ENCODE data around the gene ACTR10.

The ACTR10 gene

DNA sequence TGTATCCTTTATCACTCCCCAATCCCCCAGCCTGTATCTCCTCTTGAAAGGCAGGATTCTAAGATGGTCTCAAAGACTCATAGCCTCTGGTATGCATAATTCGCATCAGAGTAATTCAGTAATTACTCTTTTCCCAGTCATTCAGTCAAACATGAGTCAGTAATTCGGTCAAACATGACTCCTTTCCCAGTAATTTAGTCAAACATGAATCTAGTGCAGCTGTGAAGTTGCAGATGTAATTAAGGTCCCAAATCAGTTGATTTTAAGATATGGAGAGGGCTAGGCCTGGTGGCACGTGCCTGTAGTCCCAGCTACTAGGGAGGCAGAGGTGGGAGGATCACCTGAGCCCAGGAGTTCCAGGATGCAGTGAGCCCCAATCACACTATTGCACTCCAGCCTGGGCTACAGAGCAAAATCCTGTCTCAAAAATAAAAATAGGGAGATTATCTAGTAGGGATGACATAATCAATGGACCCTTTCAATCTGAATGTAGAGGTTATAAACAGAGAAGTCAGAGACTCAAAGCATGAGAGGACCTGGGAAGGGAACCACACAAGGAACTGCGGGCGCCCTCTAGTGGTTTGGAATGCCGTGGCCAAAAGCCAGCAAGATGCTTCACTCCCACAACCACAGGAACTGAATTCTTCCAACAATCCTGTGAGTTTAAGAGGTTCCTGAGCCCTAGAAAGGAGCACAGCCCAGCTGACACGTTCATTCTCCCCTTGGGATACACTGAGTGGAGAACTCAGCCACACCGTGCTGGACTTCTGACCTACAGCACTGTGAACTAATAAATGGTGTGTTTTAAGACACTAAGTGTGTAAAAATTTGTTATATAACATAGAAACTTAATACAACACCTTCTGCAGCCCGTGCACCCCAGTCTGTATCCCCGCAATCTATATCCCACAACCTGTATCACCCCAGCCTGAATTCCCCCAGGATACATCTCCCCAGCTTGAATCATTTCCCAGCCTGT is 33.7 kb upstream of the ACTR10 start:
- peak; percentile 73 for DNase-seq (ENCODE audit: low read depth)
- no peak overlapping the region for H3K4me3 ChIP-seq (ENCODE audit: low read depth, low read length)
- TF ChIP-seq, protein P1, sequence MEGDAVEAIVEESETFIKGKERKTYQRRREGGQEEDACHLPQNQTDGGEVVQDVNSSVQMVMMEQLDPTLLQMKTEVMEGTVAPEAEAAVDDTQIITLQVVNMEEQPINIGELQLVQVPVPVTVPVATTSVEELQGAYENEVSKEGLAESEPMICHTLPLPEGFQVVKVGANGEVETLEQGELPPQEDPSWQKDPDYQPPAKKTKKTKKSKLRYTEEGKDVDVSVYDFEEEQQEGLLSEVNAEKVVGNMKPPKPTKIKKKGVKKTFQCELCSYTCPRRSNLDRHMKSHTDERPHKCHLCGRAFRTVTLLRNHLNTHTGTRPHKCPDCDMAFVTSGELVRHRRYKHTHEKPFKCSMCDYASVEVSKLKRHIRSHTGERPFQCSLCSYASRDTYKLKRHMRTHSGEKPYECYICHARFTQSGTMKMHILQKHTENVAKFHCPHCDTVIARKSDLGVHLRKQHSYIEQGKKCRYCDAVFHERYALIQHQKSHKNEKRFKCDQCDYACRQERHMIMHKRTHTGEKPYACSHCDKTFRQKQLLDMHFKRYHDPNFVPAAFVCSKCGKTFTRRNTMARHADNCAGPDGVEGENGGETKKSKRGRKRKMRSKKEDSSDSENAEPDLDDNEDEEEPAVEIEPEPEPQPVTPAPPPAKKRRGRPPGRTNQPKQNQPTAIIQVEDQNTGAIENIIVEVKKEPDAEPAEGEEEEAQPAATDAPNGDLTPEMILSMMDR (IDR thresholded peaks at IDR 0.05; ENCODE audit: low read depth, low read length), result peak; percentile 95
- TF ChIP-seq, protein P2, sequence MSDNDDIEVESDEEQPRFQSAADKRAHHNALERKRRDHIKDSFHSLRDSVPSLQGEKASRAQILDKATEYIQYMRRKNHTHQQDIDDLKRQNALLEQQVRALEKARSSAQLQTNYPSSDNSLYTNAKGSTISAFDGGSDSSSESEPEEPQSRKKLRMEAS (IDR thresholded peaks at IDR 0.05; ENCODE audit: low read depth, low read length), result no peak

DNA sequence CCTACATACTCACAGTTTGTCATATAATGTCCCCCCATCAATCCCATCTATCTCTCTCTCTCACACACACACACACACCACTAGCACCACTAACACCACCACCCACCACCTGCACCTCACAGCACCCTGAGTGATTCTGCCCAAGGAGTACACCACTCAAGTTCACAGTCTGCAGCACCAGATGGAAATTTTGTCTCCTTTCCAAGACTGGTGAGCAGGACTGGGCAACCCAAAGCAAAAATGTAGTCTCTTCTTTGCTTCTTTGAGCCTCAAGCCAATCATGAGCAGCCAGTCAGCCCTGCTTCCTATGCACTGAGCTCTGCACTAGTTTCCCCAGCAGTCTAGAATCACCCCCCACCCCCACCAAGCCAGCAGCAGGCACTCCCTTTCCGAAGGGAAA is 32.9 kb upstream of the ACTR10 start:
- H3K4me3 ChIP-seq (ENCODE audit: low read depth, low read length), result no peak overlapping the region
- no peak for DNase-seq (ENCODE audit: low read depth)
- no peak for TF ChIP-seq POLR2A (IDR thresholded peaks at IDR 0.05; ENCODE audit: extremely low read depth, insufficient read length)
- TF ChIP-seq, protein P2 (IDR thresholded peaks at IDR 0.05; ENCODE audit: low read depth, low read length), result no peak
- TF ChIP-seq, protein P1 (IDR thresholded peaks at IDR 0.05; ENCODE audit: low read depth, low read length), result no peak

DNA sequence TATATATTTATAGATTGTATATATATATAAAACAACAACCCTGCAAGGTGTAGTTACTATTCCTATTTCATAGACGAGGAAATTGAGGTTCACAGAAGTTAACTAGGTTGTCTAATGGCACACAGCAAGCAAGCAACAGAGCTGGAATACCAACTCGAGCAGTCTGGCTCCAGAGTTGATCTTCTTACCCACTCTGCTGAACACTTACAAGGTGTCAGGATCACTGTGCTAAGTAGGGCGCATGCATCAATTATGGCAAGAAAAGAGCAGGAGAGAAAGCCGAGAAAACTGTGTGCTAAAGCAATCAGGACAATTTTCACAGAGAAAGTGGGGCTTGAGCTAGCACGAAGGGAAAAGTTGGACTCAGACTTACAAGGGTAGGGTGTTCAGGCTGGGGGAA is 32.1 kb upstream of the ACTR10 start:
- no peak overlapping the region for H3K4me3 ChIP-seq (ENCODE audit: low read depth, low read length)
- TF ChIP-seq, protein P2 (IDR thresholded peaks at IDR 0.05; ENCODE audit: low read depth, low read length), result no peak
- TF ChIP-seq POLR2A (IDR thresholded peaks at IDR 0.05; ENCODE audit: extremely low read depth, insufficient read length) (no peak), MYC (IDR thresholded peaks at IDR 0.05; ENCODE audit: low read depth, low read length) (no peak)
- TF ChIP-seq, protein P1 (IDR thresholded peaks at IDR 0.05; ENCODE audit: low read depth, low read length), result no peak
- no peak for DNase-seq (ENCODE audit: low read depth)

DNA sequence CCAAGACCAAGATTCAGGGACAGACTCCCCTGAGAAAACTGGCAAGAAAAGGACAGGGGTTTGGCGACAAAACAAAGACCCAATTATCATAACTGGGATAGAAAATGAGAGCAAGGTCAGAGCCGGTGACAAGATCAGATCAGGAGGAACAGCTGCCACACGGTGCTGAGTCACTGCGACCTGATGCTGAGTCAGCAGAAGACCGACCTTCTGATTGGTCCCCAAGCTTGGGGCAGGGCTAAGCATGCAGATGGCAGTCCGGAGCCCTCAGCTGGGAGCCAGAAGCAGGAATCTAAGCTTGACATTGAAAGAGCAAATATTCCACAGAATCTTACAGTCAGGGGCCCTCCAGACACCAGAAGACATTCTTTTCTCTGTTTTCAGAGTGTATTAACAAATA is 28.9 kb upstream of the ACTR10 start:
- H3K4me3 ChIP-seq (ENCODE audit: low read depth, low read length), result no peak overlapping the region
- TF ChIP-seq POLR2A (IDR thresholded peaks at IDR 0.05; ENCODE audit: extremely low read depth, insufficient read length) (no peak), MYC (IDR thresholded peaks at IDR 0.05; ENCODE audit: low read depth, low read length) (no peak)
- TF ChIP-seq, protein P2 (IDR thresholded peaks at IDR 0.05; ENCODE audit: low read depth, low read length), result no peak
- TF ChIP-seq, protein P1 (IDR thresholded peaks at IDR 0.05; ENCODE audit: low read depth, low read length), result no peak
- DNase-seq (ENCODE audit: low read depth), result peak; percentile 85

DNA sequence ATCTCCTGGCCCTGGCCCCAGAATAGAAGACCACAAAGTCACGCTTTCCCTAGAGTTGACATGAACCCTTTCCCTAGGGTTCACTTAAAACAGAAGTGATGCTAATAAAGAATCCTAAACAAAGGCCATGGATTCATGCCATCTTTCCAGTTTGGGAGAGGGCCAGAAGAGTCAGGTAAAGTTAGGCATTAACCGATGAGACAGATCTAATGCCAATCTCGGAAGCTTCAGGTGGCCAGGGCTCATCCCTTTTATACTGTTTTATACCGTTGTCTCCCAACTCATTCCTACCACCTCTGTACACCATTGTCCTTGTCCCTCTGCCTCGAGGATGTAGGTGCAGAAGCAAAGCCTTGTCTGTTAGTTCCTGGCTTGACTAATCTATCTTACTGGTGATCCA is 22.8 kb upstream of the ACTR10 start:
- DNase-seq (ENCODE audit: low read depth), result no peak

More for the DNA sequence above, 22.8 kb upstream of the ACTR10 start:
- no peak overlapping the region for H3K4me3 ChIP-seq (ENCODE audit: low read depth, low read length)
- TF ChIP-seq POLR2A (IDR thresholded peaks at IDR 0.05; ENCODE audit: extremely low read depth, insufficient read length) (no peak), MYC (IDR thresholded peaks at IDR 0.05; ENCODE audit: low read depth, low read length) (no peak)
- TF ChIP-seq, protein P1 (IDR thresholded peaks at IDR 0.05; ENCODE audit: low read depth, low read length), result no peak
- TF ChIP-seq, protein P2 (IDR thresholded peaks at IDR 0.05; ENCODE audit: low read depth, low read length), result no peak
